Fibroblast of the aortic adventitia (primary cell): ENCODE data around the gene QRFP. TPM values are rescaled to one million over a fixed set of nuclear protein-coding genes. Genes with fewer than 3 reads are reported as not detected.

ENCODE experiments used
- DNase-seq: peaks from one replicate; pipeline ENCODE4 v3.0.0-alpha.2; 2010; ENCODE audit warnings: low read depth
- H3K4me3 ChIP-seq: 2 replicates; pipeline ENCODE4 v1.5.1; 2011; ENCODE audit warnings: low read depth, mild to moderate bottlenecking, control low read depth, low read length, moderate library complexity
- CTCF ChIP-seq: IDR thresholded peaks from 2 replicates; pipeline ENCODE4 v1.5.1; 2011; ENCODE audit warnings: mild to moderate bottlenecking, low read length, control low read depth, inconsistent platforms; ENCODE audit not compliant: insufficient read depth
- total RNA-seq: library from RNA; depleted of rRNA; stranded (reverse); fragments of >200 nt; gene quantifications from 2 replicates; pipeline ENCODE4 v1.2.3, GENCODE V29; 2012; ENCODE audit warnings: low replicate concordance

The QRFP gene
- total RNA-seq, 1 donor = not detected

DNA sequence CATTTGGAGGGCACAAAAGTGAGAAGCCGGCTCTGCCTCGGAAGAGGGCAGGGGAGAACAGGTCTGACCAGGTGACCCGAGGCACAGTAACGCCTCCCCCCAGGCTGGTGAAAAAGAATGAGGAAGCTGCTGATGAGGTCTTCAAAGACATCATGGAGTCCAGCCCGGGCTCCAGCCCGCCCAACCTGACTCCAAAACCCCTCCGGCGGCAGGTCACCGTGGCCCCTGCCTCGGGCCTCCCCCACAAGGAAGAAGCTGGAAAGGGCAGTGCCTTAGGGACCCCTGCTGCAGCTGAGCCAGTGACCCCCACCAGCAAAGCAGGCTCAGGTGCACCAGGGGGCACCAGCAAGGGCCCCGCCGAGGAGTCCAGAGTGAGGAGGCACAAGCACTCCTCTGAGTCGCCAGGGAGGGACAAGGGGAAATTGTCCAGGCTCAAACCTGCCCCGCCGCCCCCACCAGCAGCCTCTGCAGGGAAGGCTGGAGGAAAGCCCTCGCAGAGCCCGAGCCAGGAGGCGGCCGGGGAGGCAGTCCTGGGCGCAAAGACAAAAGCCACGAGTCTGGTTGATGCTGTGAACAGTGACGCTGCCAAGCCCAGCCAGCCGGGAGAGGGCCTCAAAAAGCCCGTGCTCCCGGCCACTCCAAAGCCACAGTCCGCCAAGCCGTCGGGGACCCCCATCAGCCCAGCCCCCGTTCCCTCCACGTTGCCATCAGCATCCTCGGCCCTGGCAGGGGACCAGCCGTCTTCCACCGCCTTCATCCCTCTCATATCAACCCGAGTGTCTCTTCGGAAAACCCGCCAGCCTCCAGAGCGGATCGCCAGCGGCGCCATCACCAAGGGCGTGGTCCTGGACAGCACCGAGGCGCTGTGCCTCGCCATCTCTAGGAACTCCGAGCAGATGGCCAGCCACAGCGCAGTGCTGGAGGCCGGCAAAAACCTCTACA is 11.8 kb downstream of the QRFP start:
- no peak for DNase-seq
- no peak for TF ChIP-seq CTCF
- no peak overlapping the region for H3K4me3 ChIP-seq

DNA sequence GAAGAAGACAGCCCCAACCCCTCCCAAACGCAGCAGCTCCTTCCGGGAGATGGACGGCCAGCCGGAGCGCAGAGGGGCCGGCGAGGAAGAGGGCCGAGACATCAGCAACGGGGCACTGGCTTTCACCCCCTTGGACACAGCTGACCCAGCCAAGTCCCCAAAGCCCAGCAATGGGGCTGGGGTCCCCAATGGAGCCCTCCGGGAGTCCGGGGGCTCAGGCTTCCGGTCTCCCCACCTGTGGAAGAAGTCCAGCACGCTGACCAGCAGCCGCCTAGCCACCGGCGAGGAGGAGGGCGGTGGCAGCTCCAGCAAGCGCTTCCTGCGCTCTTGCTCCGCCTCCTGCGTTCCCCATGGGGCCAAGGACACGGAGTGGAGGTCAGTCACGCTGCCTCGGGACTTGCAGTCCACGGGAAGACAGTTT is 12.5 kb downstream of the QRFP start:
- no peak overlapping the region for H3K4me3 ChIP-seq
- no peak for TF ChIP-seq CTCF

GRCh38 chr9:130883479-130883878 is 13.1 kb downstream of the QRFP start:
- no peak overlapping the region for H3K4me3 ChIP-seq
- TF ChIP-seq CTCF = no peak
- no peak for DNase-seq

More for the DNA sequence above, 12.5 kb downstream of the QRFP start:
- no peak for DNase-seq

DNA sequence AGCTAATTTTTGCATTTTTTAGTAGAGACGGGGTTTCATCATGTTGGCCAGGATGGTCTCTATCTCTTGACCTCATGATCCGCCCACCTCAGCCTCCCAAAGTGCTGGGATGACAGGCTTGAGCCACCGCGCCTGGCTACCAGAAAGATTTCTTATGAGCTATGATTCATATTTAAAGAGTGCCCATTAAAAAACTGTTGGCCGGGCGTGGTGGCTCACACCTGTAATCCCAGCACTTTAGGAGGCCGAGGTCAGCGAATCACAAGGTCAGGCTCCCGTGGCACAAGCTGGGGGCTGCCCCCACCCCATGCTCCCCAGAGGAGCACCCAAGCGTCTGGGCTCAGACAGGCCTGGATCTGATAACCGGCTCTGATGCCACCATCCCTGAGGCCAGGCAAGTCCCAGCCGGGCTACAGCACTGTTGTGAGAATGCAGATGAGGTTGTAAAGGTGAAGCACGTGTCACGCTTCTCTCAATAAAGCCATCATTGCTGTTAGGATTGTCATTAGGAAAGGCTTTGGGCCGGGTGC is 13.9 kb downstream of the QRFP start:
- TF ChIP-seq CTCF = no peak
- H3K4me3 ChIP-seq = no peak overlapping the region
- DNase-seq = no peak

DNA sequence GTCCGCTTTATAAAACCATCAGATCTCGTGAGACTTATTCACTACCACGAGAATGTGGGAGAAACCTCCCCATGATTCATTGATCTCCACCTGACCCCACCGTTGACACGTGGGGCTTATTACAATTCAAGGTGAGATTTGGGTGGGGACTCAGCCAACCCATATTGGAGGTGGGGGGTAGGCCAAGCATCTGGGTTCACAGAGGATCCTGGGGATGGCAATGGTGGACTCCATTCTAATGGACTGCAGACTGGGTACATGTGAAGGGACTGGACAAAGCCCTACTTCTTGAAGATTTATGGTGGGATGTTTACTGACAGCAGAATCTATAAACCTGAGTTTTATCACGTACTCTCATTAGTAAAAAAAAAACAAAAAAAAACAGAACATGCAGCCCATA is 15.1 kb downstream of the QRFP start:
- TF ChIP-seq CTCF = no peak
- no peak for DNase-seq
- no peak overlapping the region for H3K4me3 ChIP-seq

GRCh38 chr9:130880599-130881220 is 15.9 kb downstream of the QRFP start:
- no peak for DNase-seq
- no peak for TF ChIP-seq CTCF
- no peak overlapping the region for H3K4me3 ChIP-seq
